T follicular helper cell (primary cell): ENCODE data around the gene CHMP2B.

Source experiments
- DNase-seq: peaks from one replicate; pipeline ENCODE4 v3.0.0-alpha.2; 2020; ENCODE audit warnings: low read depth
- total RNA-seq, 2 experiments: gene quantifications; one replicate each; lab custom pipeline; 2026; lab: John Stamatoyannopoulos, UW

Gene CHMP2B
- 49.2 to 74.8 reads per million in 2 experiments for total RNA-seq

GRCh38 chr3:87227104-87227834, at the start of gene CHMP2B:
Gene CHMP2B, plus strand, starts transcription at chr3:87227309. Its CDS starts 214 bp downstream, at chr3:87227523.
- DNase-seq: peak; percentile 86

GRCh38 chr3:87179642-87180041, 47.5 kb upstream of the CHMP2B start:
- no peak for DNase-seq

- DNase-seq: no peak
Observed at GRCh38 chr3:87181551-87181950, 45.6 kb upstream of the CHMP2B start.

GRCh38 chr3:87182023-87182422, 45.1 kb upstream of the CHMP2B start:
- DNase-seq: no peak

- no peak for DNase-seq
Observed at GRCh38 chr3:87186608-87187159, 40.4 kb upstream of the CHMP2B start.

GRCh38 chr3:87191175-87191574, 35.9 kb upstream of the CHMP2B start:
- DNase-seq: no peak

- DNase-seq: no peak
Observed at GRCh38 chr3:87191641-87192040, 35.5 kb upstream of the CHMP2B start.

- no peak for DNase-seq
Observed at GRCh38 chr3:87196879-87197278, 30.2 kb upstream of the CHMP2B start.

- no peak for DNase-seq
Observed at GRCh38 chr3:87197531-87197930, 29.6 kb upstream of the CHMP2B start.

GRCh38 chr3:87198774-87199173, 28.3 kb upstream of the CHMP2B start:
- DNase-seq: no peak

- no peak for DNase-seq
Observed at GRCh38 chr3:87199628-87200027, 27.5 kb upstream of the CHMP2B start.

GRCh38 chr3:87200060-87200647, 27.0 kb upstream of the CHMP2B start:
- no peak for DNase-seq

GRCh38 chr3:87201727-87202126, 25.4 kb upstream of the CHMP2B start:
- no peak for DNase-seq

- DNase-seq: no peak
Observed at GRCh38 chr3:87203809-87204208, 23.3 kb upstream of the CHMP2B start.

- no peak for DNase-seq
Observed at GRCh38 chr3:87206070-87206469, 21.0 kb upstream of the CHMP2B start.

- DNase-seq: no peak
Observed at GRCh38 chr3:87206635-87207034, 20.5 kb upstream of the CHMP2B start.

- DNase-seq: no peak
Observed at GRCh38 chr3:87207460-87207859, 19.6 kb upstream of the CHMP2B start.

GRCh38 chr3:87209111-87209510, 18.0 kb upstream of the CHMP2B start:
- no peak for DNase-seq

- DNase-seq: no peak
Observed at GRCh38 chr3:87218560-87218959, 8.5 kb upstream of the CHMP2B start.

GRCh38 chr3:87219611-87220010, 7.5 kb upstream of the CHMP2B start:
- DNase-seq: no peak

GRCh38 chr3:87225659-87226058, 1.4 kb upstream of the CHMP2B start:
- DNase-seq: no peak

GRCh38 chr3:87227835-87228144, 681 bp downstream of the CHMP2B start:
- no peak for DNase-seq

GRCh38 chr3:87228316-87228715, 1.2 kb downstream of the CHMP2B start:
- DNase-seq: no peak

GRCh38 chr3:87229113-87229512, 2.0 kb downstream of the CHMP2B start:
- no peak for DNase-seq
